Nephron progenitor cell (in vitro differentiated cells): ENCODE data around the gene CACNA1S.

Source experiments
- DNase-seq: peaks from one replicate; pipeline ENCODE4 v3.0.0; 2021
- H3K27ac Mint-ChIP-seq: 2 replicates; pipeline ENCODE4 v1.8.0; 2021; ENCODE audit warnings: mild to moderate bottlenecking, moderate library complexity, mixed read lengths
- H3K27me3 Mint-ChIP-seq: 2 replicates; pipeline ENCODE4 v1.8.0; 2021; ENCODE audit warnings: mild to moderate bottlenecking, low read depth, mixed read lengths; ENCODE audit not compliant: poor library complexity
- H3K36me3 Mint-ChIP-seq: 2 replicates; pipeline ENCODE4 v1.8.0; 2021; ENCODE audit warnings: low read depth, mixed read lengths
- H3K4me1 Mint-ChIP-seq: 2 replicates; pipeline ENCODE4 v1.8.0; 2021; ENCODE audit warnings: mixed read lengths
- H3K4me3 Mint-ChIP-seq: 2 replicates; pipeline ENCODE4 v1.8.0; 2021; ENCODE audit warnings: mild to moderate bottlenecking, moderate library complexity, mixed read lengths
- H3K9me3 Mint-ChIP-seq: 2 replicates; pipeline ENCODE4 v1.8.0; 2021; ENCODE audit warnings: mild to moderate bottlenecking, moderate library complexity, mixed read lengths
- CTCF ChIP-seq: fragments of 200-600 bp; sonication (generic); IDR thresholded peaks from 2 replicates; pipeline ENCODE4 v1.5.0; 2021; ENCODE audit warnings: antibody characterized with exemption

CACNA1S gene

GRCh38 chr1:201113451-201114244 is 1.4 kb upstream of the CACNA1S start:
- H3K9me3 Mint-ChIP-seq: no peaks in the 10 kb centered on the region
- TF ChIP-seq CTCF: no peak
- H3K27me3 Mint-ChIP-seq: peaks cover 66% of the 10 kb centered on the region
- no peak overlapping the region for H3K27ac Mint-ChIP-seq
- no peak for DNase-seq
- H3K4me3 Mint-ChIP-seq: peak overlapping the region; percentile 85
- H3K36me3 Mint-ChIP-seq: no peaks in the 10 kb centered on the region
- peaks cover 18% of the 10 kb centered on the region for H3K4me1 Mint-ChIP-seq

DNA sequence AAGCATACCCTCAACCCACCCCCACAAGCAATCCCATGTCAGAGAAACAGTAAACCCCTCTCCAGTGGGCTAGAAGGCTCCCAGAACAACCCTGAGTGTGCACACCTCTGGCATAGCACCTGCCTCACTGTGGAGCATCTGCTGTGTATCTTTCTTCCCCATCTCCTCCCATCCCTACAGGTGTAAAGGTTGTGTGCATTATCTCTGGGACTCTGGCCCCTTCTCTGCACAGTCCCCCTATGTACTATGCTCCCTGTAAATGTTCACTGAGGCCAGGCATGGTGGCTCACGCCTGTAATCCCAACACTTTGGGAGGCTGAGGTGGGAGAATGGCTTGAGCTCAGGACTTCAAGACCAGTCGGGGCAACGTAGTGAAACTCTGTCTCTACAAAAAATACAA is 700 bp upstream of the CACNA1S start:
- peaks cover 18% of the 10 kb centered on the region for H3K4me1 Mint-ChIP-seq
- H3K36me3 Mint-ChIP-seq: no peaks in the 10 kb centered on the region
- DNase-seq: no peak
- H3K27me3 Mint-ChIP-seq: peaks cover 60% of the 10 kb centered on the region
- H3K27ac Mint-ChIP-seq: no peak overlapping the region
- H3K9me3 Mint-ChIP-seq: no peaks in the 10 kb centered on the region
- no peak for TF ChIP-seq CTCF
- no peak overlapping the region for H3K4me3 Mint-ChIP-seq

GRCh38 chr1:201111672-201112071 is 554 bp downstream of the CACNA1S start:
- no peak for TF ChIP-seq CTCF
- Mint-ChIP-seq H3K4me1 (peaks cover 18% of the 10 kb centered on the region), H3K36me3 (no peaks in the 10 kb centered on the region), H3K27ac (no peak overlapping the region), H3K4me3 (no peak overlapping the region), H3K9me3 (no peaks in the 10 kb centered on the region), H3K27me3 (peaks cover 52% of the 10 kb centered on the region)
- no peak for DNase-seq

DNA sequence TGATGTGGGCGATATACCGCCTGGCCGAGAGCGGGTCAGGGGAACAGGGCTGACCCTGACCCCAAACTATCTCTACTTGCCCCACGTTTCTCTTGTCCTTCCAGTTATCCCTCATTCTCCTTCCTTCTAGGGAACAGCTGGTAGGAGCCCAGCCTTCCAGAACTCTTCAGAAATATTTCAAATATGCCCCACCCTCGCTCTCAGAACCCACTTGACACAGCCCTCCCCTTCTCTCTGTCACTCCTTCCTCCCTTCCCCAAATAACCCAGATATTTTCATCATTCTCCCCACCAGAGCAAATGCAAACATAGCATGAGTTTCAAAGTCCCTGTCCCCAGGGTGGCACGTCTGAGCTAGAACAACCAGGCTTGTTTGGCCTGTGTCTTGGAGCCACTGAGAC is 1.1 kb downstream of the CACNA1S start:
- Mint-ChIP-seq H3K27me3 (peaks cover 47% of the 10 kb centered on the region), H3K4me1 (peaks cover 18% of the 10 kb centered on the region), H3K4me3 (no peak overlapping the region), H3K27ac (no peak overlapping the region), H3K9me3 (no peaks in the 10 kb centered on the region), H3K36me3 (no peaks in the 10 kb centered on the region)
- no peak for DNase-seq
- TF ChIP-seq CTCF: no peak

GRCh38 chr1:201110616-201111015 is 1.6 kb downstream of the CACNA1S start:
- H3K9me3 Mint-ChIP-seq: no peaks in the 10 kb centered on the region
- no peak for DNase-seq
- H3K27me3 Mint-ChIP-seq: peaks cover 45% of the 10 kb centered on the region
- H3K4me3 Mint-ChIP-seq: no peak overlapping the region
- H3K27ac Mint-ChIP-seq: no peak overlapping the region
- no peak for TF ChIP-seq CTCF
- no peaks in the 10 kb centered on the region for H3K36me3 Mint-ChIP-seq
- H3K4me1 Mint-ChIP-seq: peaks cover 18% of the 10 kb centered on the region

GRCh38 chr1:201110138-201110537 is 2.1 kb downstream of the CACNA1S start:
- Mint-ChIP-seq H3K4me1 (peaks cover 18% of the 10 kb centered on the region), H3K27me3 (peaks cover 43% of the 10 kb centered on the region), H3K27ac (no peak overlapping the region), H3K4me3 (no peak overlapping the region), H3K9me3 (no peaks in the 10 kb centered on the region), H3K36me3 (no peaks in the 10 kb centered on the region)
- no peak for DNase-seq
- no peak for TF ChIP-seq CTCF
